ENCODE results near the gene GRAMD1B. TPM values are rescaled to one million over a fixed set of nuclear protein-coding genes. Genes with fewer than 3 reads are reported as not detected.
"Not testable (repeated sequence)": the region's sequence is repeated elsewhere in the genome, so short reads cannot be mapped to it uniquely, and the experiment has no call there.

The GRAMD1B gene
- polyA plus RNA-seq, 3 donors: 3.2 to 13.9 (median 3.3) TPM

DNA sequence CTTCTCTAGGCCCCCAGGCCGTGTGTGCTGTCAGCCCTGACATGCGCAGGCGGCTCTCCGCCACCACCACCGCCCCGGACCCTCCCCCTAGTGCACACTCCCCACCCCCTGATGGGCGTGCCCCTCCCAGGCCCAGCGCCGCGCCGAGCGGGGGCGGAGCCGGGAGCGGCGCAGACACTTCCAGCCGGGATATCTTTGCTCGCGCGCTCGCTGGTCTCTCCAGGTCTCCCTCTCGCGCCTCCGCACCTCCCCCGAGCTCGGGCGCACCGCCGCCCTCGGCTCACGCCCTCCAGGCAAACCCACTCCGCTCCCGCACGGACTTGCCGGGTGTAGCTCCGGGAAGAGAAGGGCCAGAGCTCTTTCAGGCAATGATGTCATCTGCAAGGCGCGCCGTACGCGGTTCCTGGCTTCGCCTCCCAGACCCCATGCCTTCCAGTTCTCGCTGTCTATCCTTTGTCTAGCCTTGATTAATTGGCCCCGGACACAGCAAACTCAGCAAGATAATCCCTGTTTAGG is 224.6 kb downstream of the GRAMD1B start, which contains the start of gene SCN3B:
SCN3B (minus strand) TSS at position 59 of the 516 bp plus-strand sequence. CDS start 823 bp downstream, outside the sequence.
- Mint-ChIP-seq H3K4me1 (peaks cover 9% of the 10 kb centered on the region), H3K9me3 (peaks cover 0 to 12% (median 3%) of the 10 kb centered on the region in 7 donors), H3K4me3 (peak within 1 kb of the TSS; percentile 74 to 91), H3K27me3 (ENCODE audit: low read depth in 3 of 3) (peaks cover 43 to 53% (median 48%) of the 10 kb centered on the region in 3 donors), H3K36me3 (peaks cover 0 to 2% of the 10 kb centered on the region in 2 donors), H3K27ac (no peak within 1 kb of the TSS)
- no peaks in the 10 kb centered on the region for H3K79me2 ChIP-seq (ENCODE audit: insufficient read depth, low read length)
- peaks cover 40 to 60% of the 10 kb centered on the region in 2 donors for H3K27me3 ChIP-seq (ENCODE audit: control insufficient read depth in 2 of 2, insufficient read depth in 2 of 2, low read length in 2 of 2)
- under 1% methylated on average over 40 of the region's 44 CpGs for WGBS (ENCODE audit: insufficient coverage)
- no peak within 1 kb of the TSS for H3K9ac ChIP-seq (ENCODE audit: insufficient read depth, low read length, poor library complexity, severe bottlenecking)
- H3K4me3 ChIP-seq (replicated peaks in 1 of 3; ENCODE audit: low read depth in 2 of 3, low read length in 3 of 3): peak within 1 kb of the TSS; percentile 23 to 71 (median 37)
- no peaks in the 10 kb centered on the region for H3K36me3 ChIP-seq (replicated peaks in 1 of 2; ENCODE audit: control insufficient read depth in 1 of 2, insufficient read depth in 2 of 2, low read length in 2 of 2)
- intact Hi-C loops (cut with micrococcal nuclease): no loop called here
- no peaks in the 10 kb centered on the region for H4K20me1 ChIP-seq (ENCODE audit: insufficient read depth, low read length)
- peak within 1 kb of the TSS; percentile 80 for H3K4me2 ChIP-seq (replicated peaks; ENCODE audit: extremely low read depth, low read length, poor library complexity, severe bottlenecking)
- peaks cover 8 to 12% of the 10 kb centered on the region in 2 donors for H3K4me1 ChIP-seq (ENCODE audit: control insufficient read depth in 1 of 2, insufficient read depth in 2 of 2, low read length in 2 of 2)
- no peak for DNase-seq
- TF ChIP-seq CTCF (IDR thresholded peaks at IDR 0.05): no peak
- peak within 1 kb of the TSS; percentile 67 for H2AFZ ChIP-seq (ENCODE audit: insufficient read depth, low read depth, low read length, poor library complexity, severe bottlenecking)
- H3K9me3 ChIP-seq (replicated peaks in 1 of 2; ENCODE audit: control insufficient read depth in 1 of 2, insufficient read depth in 1 of 2, low read length in 2 of 2): peaks cover 0 to 4% of the 10 kb centered on the region in 2 donors
- H3K27ac ChIP-seq (ENCODE audit: low read depth in 1 of 2, low read length in 2 of 2): no peak within 1 kb of the TSS

DNA sequence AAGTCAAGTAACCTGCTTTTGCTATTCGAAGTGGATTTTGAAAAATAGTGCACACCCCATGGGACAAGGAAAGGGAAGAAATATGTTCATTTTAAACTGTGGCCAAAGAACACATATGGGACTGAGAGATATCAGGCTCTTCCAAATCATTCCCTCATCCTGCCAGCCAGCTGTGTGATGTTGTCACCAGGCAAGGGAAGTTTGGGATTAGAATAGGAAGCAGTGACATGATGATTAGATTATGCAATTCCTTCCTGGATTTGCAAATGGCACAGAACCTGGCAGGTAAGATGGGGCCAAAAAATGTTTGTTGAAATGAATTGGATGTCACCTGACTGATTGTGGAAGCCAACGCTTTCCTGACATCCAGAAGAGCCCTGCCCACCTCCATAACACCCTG is 229.2 kb downstream of the GRAMD1B start:
- DNase-seq: no peak
- H4K20me1 ChIP-seq (ENCODE audit: insufficient read depth, low read length): no peaks in the 10 kb centered on the region
- peaks cover 21 to 26% (median 23%) of the 10 kb centered on the region in 3 donors for H3K27me3 Mint-ChIP-seq (ENCODE audit: low read depth in 3 of 3)
- H2AFZ ChIP-seq (ENCODE audit: insufficient read depth, low read depth, low read length, poor library complexity, severe bottlenecking): no peak overlapping the region
- H3K9me3 ChIP-seq (replicated peaks in 1 of 2; ENCODE audit: control insufficient read depth in 1 of 2, insufficient read depth in 1 of 2, low read length in 2 of 2): peaks cover 0 to 4% of the 10 kb centered on the region in 2 donors
- H3K4me3 Mint-ChIP-seq: no peak overlapping the region
- H3K4me3 ChIP-seq (replicated peaks in 1 of 3; ENCODE audit: low read depth in 2 of 3, low read length in 3 of 3): no peak overlapping the region
- H3K4me1 ChIP-seq (ENCODE audit: control insufficient read depth in 1 of 2, insufficient read depth in 2 of 2, low read length in 2 of 2): peaks cover under 1 to 5% of the 10 kb centered on the region in 2 donors
- no peak overlapping the region for H3K27ac ChIP-seq (ENCODE audit: low read depth in 1 of 2, low read length in 2 of 2)
- no peaks in the 10 kb centered on the region for H3K79me2 ChIP-seq (ENCODE audit: insufficient read depth, low read length)
- no peak overlapping the region for H3K9ac ChIP-seq (ENCODE audit: insufficient read depth, low read length, poor library complexity, severe bottlenecking)
- WGBS (ENCODE audit: insufficient coverage): 100% methylated on average over 1 of the region's 2 CpGs
- peaks cover 2 to 14% (median 11%) of the 10 kb centered on the region in 7 donors for H3K9me3 Mint-ChIP-seq
- H3K4me1 Mint-ChIP-seq: peaks cover 5% of the 10 kb centered on the region
- H3K4me2 ChIP-seq (replicated peaks; ENCODE audit: extremely low read depth, low read length, poor library complexity, severe bottlenecking): no peak overlapping the region
- H3K36me3 Mint-ChIP-seq: peaks cover 0 to 2% of the 10 kb centered on the region in 2 donors
- no peak for TF ChIP-seq CTCF (IDR thresholded peaks at IDR 0.05)
- intact Hi-C loops (cut with micrococcal nuclease): no loop called here
- H3K27me3 ChIP-seq (ENCODE audit: control insufficient read depth in 2 of 2, insufficient read depth in 2 of 2, low read length in 2 of 2): peaks cover 15 to 21% of the 10 kb centered on the region in 2 donors
- H3K36me3 ChIP-seq (replicated peaks in 1 of 2; ENCODE audit: control insufficient read depth in 1 of 2, insufficient read depth in 2 of 2, low read length in 2 of 2): no peaks in the 10 kb centered on the region
- H3K27ac Mint-ChIP-seq: no peak overlapping the region

DNA sequence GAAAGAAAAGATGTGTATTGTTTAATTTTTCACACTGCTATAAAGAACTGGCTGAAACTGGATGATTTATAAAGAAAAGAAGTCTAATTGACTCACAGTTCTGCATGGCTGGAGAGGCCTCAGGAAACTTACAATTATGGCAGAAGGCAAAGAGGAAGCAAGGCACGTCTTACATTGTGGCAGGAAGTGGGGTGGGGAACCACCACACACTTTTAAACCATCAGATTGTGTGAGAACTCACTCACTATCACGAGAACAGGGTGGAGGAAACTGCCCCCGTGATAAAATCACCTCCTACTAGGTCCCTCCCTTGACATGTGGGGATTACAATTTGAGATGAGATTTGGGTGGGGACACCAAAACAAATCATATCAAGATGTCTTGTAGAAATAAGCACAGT is 229.9 kb downstream of the GRAMD1B start:
- WGBS (ENCODE audit: insufficient coverage): no CpG with 5 or more reads among the region's 3 CpGs
- H3K4me3 ChIP-seq (replicated peaks in 1 of 3; ENCODE audit: low read depth in 2 of 3, low read length in 3 of 3); H3K9ac ChIP-seq (ENCODE audit: insufficient read depth, low read length, poor library complexity, severe bottlenecking); H3K4me2 ChIP-seq (replicated peaks; ENCODE audit: extremely low read depth, low read length, poor library complexity, severe bottlenecking); H2AFZ ChIP-seq (ENCODE audit: insufficient read depth, low read depth, low read length, poor library complexity, severe bottlenecking); DNase-seq; H3K36me3 ChIP-seq (replicated peaks in 1 of 2; ENCODE audit: control insufficient read depth in 1 of 2, insufficient read depth in 2 of 2, low read length in 2 of 2); intact Hi-C loops (cut with micrococcal nuclease); H3K27ac ChIP-seq (ENCODE audit: low read depth in 1 of 2, low read length in 2 of 2); H3K4me1 ChIP-seq (ENCODE audit: control insufficient read depth in 1 of 2, insufficient read depth in 2 of 2, low read length in 2 of 2); H3K4me1 Mint-ChIP-seq; H3K36me3 Mint-ChIP-seq; H4K20me1 ChIP-seq (ENCODE audit: insufficient read depth, low read length); H3K4me3 Mint-ChIP-seq; H3K9me3 ChIP-seq (replicated peaks in 1 of 2; ENCODE audit: control insufficient read depth in 1 of 2, insufficient read depth in 1 of 2, low read length in 2 of 2); H3K27ac Mint-ChIP-seq; H3K79me2 ChIP-seq (ENCODE audit: insufficient read depth, low read length): not testable (repeated sequence)
- peaks cover 16 to 23% (median 18%) of the 10 kb centered on the region in 3 donors for H3K27me3 Mint-ChIP-seq (ENCODE audit: low read depth in 3 of 3)
- H3K27me3 ChIP-seq (ENCODE audit: control insufficient read depth in 2 of 2, insufficient read depth in 2 of 2, low read length in 2 of 2): peaks cover 11 to 15% of the 10 kb centered on the region in 2 donors
- H3K9me3 Mint-ChIP-seq: peaks cover 2 to 14% (median 10%) of the 10 kb centered on the region in 7 donors

Data from CD14-positive monocyte (primary cell).